Endodermal cell (in vitro differentiated cells): ENCODE data around the gene C6orf62. TPM values are rescaled to one million over a fixed set of nuclear protein-coding genes. Genes with fewer than 3 reads are reported as not detected.

Experiments
- DNase-seq: peaks from one replicate; pipeline ENCODE4 v3.0.0-alpha.2; 2017
- H3K27ac ChIP-seq: 2 replicates; pipeline ENCODE4 v1.5.1; 2013; ENCODE audit warnings: mild to moderate bottlenecking, low read depth, low read length, moderate library complexity
- H3K27me3 ChIP-seq: 2 replicates; pipeline ENCODE4 v1.6.1; 2013; ENCODE audit warnings: mild to moderate bottlenecking, low read length, moderate library complexity; ENCODE audit not compliant: insufficient read depth, control insufficient read depth, poor library complexity, severe bottlenecking
- H3K36me3 ChIP-seq: 2 replicates; pipeline ENCODE4 v1.7.0; 2013; ENCODE audit warnings: mild to moderate bottlenecking, low read length, moderate library complexity; ENCODE audit not compliant: control insufficient read depth, insufficient read depth
- H3K4me1 ChIP-seq: one replicate; pipeline ENCODE4 v1.7.0; 2013; ENCODE audit warnings: low read length; ENCODE audit not compliant: control insufficient read depth, insufficient read depth
- H3K4me3 ChIP-seq: 2 replicates; pipeline ENCODE4 v1.5.1; 2013; ENCODE audit warnings: mild to moderate bottlenecking, low read length, moderate library complexity
- H3K9ac ChIP-seq: 2 replicates; pipeline ENCODE4 v1.6.1; 2013; ENCODE audit warnings: mild to moderate bottlenecking, low read length, moderate library complexity; ENCODE audit not compliant: poor library complexity, severe bottlenecking; ENCODE audit errors: extremely low read depth
- H3K9me3 ChIP-seq: 2 replicates; pipeline ENCODE4 v1.6.1; 2013; ENCODE audit warnings: mild to moderate bottlenecking, low read length, moderate library complexity; ENCODE audit not compliant: control insufficient read depth
- H3K27ac Mint-ChIP-seq: 2 replicates; pipeline ENCODE4 v1.8.0; 2020; ENCODE audit warnings: mixed read lengths
- H3K27me3 Mint-ChIP-seq: 2 replicates; pipeline ENCODE4 v1.8.0; 2021; ENCODE audit warnings: mild to moderate bottlenecking, mixed read lengths; ENCODE audit not compliant: insufficient read depth
- H3K36me3 Mint-ChIP-seq: 2 replicates; pipeline ENCODE4 v1.8.0; 2020; ENCODE audit warnings: low read depth, mixed read lengths
- H3K4me1 Mint-ChIP-seq: 2 replicates; pipeline ENCODE4 v1.8.0; 2020; ENCODE audit warnings: mixed read lengths
- H3K4me3 Mint-ChIP-seq: 2 replicates; pipeline ENCODE4 v1.8.0; 2020; ENCODE audit warnings: mild to moderate bottlenecking, moderate library complexity, mixed read lengths
- H3K9me3 Mint-ChIP-seq: 2 replicates; pipeline ENCODE4 v1.8.0; 2020; ENCODE audit warnings: mild to moderate bottlenecking, mixed read lengths
- CTCF ChIP-seq: fragments of 200-600 bp; sonication (generic); conservative IDR thresholded peaks from 2 replicates; pipeline ENCODE4 v1.5.0; 2021; ENCODE audit warnings: antibody characterized with exemption, mild to moderate bottlenecking
- WGBS, 2 experiments: methylation state at CpG; one replicate each; pipeline versions ENCODE4 v1.1.5 to v1.1.7; 2013; ENCODE audit warnings: missing lambda C conversion rate in 2 of 2, mixed read lengths in 1 of 2; ENCODE audit not compliant: insufficient coverage in 1 of 2, insufficient read length in 1 of 2; 5-methylcytosine and 5-hydroxymethylcytosine counted together
- total RNA-seq, 2 donors: library from RNA; stranded (reverse); fragmentation: NEBNext Ultra II Directional in 1 of 2; extraction: Animal tissue kit (Norgen Biotek cat#: 25700) in 1 of 2; gene quantifications; 2 replicates in 1 of 2; 3 replicates in 1 of 2; pipeline ENCODE4 v1.2.1, GENCODE V29; 2021

C6orf62 gene
- total RNA-seq, 2 donors from 2014 or later, result 106 to 120 TPM

GRCh38 chr6:24655215-24655614 lies 63.7 kb downstream of the C6orf62 start:
- peaks cover 86% of the 10 kb centered on the region for H3K36me3 ChIP-seq
- H3K27ac Mint-ChIP-seq, result no peak overlapping the region
- no peak overlapping the region for H3K4me3 ChIP-seq
- H3K27me3 Mint-ChIP-seq, result no peaks in the 10 kb centered on the region
- no peaks in the 10 kb centered on the region for H3K9me3 Mint-ChIP-seq
- no peak overlapping the region for H3K9ac ChIP-seq
- no peak for DNase-seq
- no peaks in the 10 kb centered on the region for H3K9me3 ChIP-seq
- peaks cover 6% of the 10 kb centered on the region for H3K4me1 Mint-ChIP-seq
- WGBS, 2 experiments, result 93 to 100% methylated on average over 1 of the region's 1 CpG
- no peak overlapping the region for H3K27ac ChIP-seq
- H3K4me3 Mint-ChIP-seq, result no peak overlapping the region
- no peaks in the 10 kb centered on the region for H3K4me1 ChIP-seq
- H3K36me3 Mint-ChIP-seq, result peaks cover 63% of the 10 kb centered on the region
- no peaks in the 10 kb centered on the region for H3K27me3 ChIP-seq
- TF ChIP-seq CTCF, result no peak

Other genes with a start within 250 kb of the C6orf62 start
- 1 to 10 TPM; 5.3 to 7.5 TPM for gene GPLD1, start 229.6 kb downstream of the C6orf62 start, total RNA-seq
- gene ALDH5A1, start 224.2 kb downstream of the C6orf62 start, total RNA-seq, result 1 to 10 TPM; 7.1 to 9.6 TPM
- gene KIAA0319, start 73.0 kb downstream of the C6orf62 start, total RNA-seq, result under 1 TPM; 0.48 to 0.75 TPM
- 10 to 100 TPM; 53.0 to 54.2 TPM for gene TDP2, start 52.3 kb downstream of the C6orf62 start, total RNA-seq
- 10 to 100 TPM; 36.2 to 43.1 TPM for gene ACOT13, start 52.1 kb downstream of the C6orf62 start, total RNA-seq
- gene GMNN, start 55.8 kb upstream of the C6orf62 start, total RNA-seq, result 10 to 100 TPM; 64.9 to 79.7 TPM
- gene ARMH2, start 79.8 kb upstream of the C6orf62 start, total RNA-seq, result not detected
- 10 to 100 TPM in 1 of 2 donors, 1 to 10 TPM in 1; 9.3 to 10.4 TPM for gene RIPOR2, start 216.8 kb upstream of the C6orf62 start, total RNA-seq